Measurements from ENCODE around the gene MDGA2.

MDGA2 gene

DNA sequence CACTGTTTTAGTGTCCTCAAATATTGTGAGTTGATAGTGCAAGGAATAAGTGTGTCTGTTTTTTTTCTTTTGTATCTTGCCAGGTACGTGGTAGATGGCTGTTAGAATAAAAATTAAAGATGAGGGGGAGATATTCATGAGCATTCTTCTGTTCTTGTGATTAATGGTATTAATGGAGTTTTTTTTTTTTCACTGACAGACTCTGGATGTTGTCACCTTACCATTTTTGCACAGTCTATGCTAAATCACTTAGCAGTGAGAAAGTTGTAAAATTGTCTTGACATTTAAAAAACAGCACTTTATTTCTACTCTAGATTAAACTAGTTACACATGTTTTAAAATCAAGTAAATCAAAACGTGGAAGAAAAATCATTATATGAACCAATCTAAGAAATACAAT is 204.3 kb downstream of the MDGA2 start:
- no peak for DNase-seq

DNA sequence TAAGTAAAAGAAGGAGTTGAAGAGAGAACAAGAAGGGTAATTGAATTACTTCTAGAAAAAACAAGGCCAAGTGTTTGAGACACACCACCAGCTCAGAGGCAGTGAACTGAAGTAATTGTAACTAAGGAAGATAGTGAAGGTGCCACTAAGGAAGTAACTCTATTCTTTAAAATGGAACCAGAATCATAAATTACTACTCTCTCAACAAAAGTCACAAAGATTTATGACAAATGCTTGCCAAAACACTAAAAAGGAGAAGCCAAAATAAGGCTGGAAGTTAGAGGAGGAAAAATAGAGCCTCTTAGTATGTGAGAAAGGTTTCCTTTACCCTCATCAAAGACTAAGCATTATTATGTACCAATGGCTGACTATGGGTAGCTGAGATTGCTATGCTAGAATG is 208.5 kb downstream of the MDGA2 start:
- no peak for DNase-seq

DNA sequence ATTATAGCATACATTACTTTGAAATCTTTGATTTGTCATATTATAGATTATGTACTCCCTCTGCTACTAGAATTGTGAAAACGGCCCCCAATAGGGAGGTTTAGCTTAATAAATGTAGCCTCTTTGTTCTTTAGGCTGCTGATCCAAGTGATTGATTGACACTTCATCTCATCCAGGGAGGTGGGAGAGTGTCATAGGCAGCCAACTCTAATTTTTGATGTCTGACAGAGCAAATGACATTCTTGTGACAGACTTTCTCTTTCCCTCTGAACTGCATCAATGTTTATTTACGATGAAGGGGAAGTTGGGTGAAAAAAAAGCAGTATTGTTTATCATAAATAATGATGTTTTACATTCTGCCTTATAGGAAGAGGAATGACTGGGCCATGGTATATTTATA is 221.4 kb downstream of the MDGA2 start:
- DNase-seq: no peak

DNA sequence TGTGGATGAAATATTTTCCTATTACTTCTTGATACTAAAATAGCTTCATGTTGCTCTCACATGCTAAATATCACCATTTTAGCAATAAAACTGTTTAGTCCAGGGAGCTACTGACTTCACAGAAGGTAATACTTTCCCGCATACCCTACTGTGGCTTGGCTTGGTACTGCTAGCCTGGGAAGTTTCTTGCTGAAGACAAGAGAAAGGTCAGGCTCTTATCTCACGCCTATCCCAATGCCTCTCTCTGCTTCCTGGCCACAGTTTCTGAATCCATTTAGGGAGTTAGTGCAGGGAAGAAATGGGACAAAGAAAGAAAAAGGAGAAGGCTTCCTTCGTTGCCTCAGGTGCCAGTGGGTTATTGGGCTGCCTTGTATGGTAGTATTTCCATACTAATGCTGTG is 228.3 kb downstream of the MDGA2 start:
- no peak for DNase-seq

DNA sequence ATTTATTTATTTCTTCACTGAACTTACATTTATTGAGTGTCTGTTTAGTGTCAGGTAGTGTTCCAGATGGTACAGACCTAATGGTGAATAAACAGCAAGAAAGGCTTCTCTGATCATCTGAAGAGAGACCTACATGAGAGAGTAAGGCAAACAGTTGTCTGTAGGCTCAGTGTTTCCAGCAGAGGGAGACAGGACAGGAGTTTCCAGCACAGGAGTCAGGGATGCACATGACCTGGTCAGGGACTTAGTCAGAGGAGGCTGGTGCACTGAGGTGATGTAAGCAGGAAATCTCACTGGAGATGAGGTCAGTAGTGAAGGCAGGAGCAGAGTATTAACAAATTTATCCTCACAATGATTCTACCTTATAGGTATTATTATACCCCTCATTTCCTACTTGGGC is 233.2 kb downstream of the MDGA2 start:
- no peak for DNase-seq

DNA sequence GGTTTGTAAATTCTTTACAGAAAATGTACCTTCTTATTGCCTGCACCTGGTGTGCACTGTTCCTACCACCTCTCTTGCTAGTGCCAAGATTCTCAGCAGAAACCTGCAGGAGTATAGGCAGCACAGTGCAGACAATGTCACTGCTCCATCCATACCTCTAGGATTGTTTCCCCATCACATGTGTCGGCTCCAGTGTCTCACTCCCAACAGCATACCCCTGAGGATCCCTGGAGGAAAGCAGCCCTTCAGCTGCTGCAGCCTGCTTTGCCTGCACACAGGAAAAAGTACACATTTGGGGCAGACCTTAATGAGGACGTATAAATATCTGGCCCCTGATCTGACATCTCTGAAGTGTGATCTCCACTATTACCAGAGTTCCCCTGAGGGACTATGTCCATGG is 235.5 kb downstream of the MDGA2 start:
- no peak for DNase-seq

- no peak for DNase-seq
Observed at GRCh38 chr14:47438650-47439140, 236.7 kb downstream of the MDGA2 start.

DNA sequence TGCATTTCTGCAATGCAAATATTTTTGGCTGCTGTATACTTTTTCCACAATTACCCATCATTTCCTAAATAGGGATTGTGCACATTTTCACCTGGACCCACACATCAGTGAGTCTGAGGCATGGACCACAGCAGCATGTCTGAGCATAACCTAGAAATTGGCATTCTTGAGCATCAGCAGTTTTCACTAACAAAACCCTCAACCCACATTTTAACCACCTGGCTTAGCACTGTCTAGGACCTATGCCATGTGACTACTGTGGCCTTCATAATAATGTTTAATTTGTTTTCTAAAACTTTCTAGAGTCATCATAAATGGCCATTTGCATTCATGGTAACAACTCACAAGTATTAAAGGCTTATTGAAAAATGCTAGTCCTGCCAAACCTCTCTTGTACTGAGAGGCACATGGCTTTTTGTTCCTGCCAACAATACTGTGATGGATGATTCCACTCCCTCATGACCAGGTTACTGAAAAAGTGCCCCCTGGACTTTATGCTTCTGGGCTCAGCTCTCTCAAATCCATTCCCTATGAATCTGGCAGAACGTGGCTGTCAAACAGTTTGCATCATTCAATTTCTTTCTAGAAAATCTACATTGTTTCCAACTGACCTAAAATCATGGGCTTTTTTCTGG is 240.0 kb downstream of the MDGA2 start:
- no peak for DNase-seq

- no peak for DNase-seq
Observed at GRCh38 chr14:47427629-47428028, 247.8 kb downstream of the MDGA2 start.

DNA sequence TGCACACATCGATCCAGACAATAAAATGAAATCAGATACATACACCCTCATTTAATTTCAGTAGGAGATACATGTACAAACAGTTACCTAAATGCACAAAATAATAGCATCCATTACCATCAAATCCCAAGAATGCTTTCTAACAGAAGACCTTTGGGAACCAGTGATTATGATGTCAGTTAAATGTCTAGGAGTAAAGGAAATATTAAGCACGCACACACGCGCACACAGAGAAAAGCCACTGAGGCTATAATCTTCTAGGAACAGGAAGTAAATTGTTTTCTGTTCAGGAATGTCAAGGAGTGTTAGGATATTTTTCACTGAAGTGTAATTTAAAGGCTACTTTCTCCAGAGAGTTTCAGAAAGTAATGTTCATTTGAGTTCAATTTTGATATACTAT is 250.1 kb downstream of the MDGA2 start:
- DNase-seq: no peak

GRCh38 chr14:47422191-47422590 is 253.2 kb downstream of the MDGA2 start:
- no peak for DNase-seq

DNA sequence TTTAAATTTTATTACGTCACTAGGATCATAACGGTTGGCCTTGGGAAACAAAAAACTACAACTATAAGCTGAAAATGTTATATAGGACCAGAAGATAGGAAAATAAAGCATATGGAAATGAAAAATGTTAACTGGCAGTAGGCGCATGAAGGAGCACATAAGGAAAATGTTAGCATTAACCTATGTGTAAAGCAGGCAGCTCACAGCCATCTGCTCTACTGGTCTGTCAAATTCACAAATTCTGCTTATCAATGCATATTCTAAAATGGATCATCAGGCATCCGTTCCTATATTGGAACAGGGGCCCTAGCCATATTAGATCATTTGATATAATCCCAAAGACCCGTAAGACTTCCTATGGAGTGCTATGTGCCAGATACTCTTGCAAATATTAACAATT is 263.9 kb downstream of the MDGA2 start:
- DNase-seq: no peak

DNA sequence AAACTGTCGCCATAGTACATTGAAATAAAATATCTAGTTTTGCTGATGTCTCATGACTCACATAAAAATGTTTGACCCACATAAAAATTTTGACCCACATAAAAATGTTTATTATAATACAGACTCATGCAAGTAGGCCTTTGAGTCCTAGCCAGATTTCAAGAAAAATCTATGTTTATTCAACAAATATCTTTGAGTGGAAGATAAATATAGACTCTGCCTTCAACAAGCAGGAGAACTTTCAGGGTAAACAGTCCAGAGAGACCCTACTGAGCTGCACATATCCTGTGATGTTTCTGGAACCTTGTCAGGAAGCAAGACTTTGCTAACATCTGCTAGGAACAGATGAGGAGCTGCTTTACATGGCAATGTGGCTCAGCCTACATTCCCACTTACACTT is 283.1 kb downstream of the MDGA2 start:
- no peak for DNase-seq

DNA sequence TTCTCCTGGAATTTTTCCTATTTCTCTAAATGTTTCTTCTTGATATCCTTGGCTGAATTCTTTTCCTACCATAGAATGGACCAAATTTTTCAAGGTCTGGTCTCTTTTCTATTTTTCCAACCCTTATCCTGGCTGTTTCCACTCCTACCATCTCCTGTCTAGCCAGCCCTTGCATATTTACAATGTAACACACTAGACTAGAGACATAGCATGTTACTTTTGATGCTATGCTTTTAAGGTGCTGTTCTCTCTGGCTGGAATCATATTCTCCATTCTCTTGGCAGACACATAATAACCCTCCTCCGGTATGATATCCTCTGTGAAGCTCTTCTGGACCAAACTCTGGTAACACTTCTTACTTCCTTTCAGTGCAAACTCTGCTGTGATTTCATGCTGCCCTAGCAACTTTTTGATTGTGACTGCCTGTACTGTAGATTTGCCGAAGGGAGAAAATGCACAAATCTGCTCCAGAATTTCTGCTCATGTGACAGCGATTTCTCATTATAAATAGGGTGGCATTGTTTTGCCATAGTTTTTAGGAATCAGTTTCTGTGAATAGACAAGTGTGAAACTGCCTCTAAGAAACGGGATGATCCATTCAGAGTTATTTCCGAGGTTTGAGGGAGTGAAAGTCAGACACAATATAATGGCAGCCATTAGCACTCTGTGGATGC is 284.4 kb downstream of the MDGA2 start:
- no peak for DNase-seq

DNA sequence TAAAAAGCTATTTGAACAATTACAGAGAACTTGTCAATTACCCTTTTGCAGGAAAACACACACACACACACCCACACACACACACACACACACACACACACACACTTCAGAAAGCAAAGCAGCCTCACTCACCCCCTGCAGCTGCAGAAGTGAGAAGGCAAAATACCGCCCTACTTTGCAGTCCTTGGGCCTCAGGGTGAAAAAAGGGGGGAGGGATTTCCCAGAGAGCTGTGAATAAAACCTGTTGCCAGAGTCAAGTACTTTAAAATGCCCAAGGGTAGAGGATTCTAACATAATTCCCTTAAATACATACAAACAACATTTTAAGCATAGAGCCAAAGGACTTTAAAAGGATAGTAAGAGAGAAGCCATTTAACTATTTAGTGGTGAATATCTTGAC is 285.9 kb downstream of the MDGA2 start:
- no peak for DNase-seq

DNA sequence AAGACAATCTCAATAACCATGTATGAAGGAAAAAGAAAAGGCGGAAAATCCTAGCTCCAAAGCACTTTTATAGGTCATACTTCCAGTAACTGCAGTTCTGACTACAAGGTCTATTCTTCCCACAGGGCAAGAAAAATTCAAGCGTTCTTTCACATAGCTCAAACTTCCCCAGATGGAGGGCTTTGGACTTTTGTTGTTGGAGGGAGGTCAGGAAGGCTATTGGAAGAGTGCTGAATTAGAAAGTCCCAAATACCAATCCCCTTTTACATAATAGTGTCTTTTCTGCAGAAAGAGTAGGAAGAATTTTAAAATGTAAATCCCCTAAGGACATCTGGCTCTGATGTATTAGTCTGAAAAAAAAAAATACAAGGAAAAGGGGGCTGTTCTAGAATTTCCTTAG is 309.4 kb downstream of the MDGA2 start:
- DNase-seq: no peak

DNA sequence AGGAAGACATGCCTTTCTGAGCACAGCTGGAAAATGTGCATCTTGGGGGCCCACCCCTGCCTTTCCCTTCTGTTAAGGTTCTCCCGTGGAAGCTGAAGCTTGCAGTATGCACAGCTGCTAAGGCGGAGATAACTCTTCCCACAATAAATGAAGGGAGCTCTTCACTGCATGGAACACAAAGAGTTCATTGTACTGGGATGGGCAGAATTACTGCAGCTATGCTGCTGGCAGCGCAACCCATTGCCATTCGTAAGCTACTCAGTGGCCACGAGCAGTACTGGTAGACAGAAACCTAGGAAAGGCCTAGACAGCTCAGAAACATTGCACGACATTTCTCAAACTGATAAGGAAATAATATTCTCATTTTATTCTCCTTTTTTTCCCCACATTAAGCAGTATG is 310.2 kb downstream of the MDGA2 start:
- no peak for DNase-seq

- DNase-seq: no peak
Observed at GRCh38 chr14:47353186-47353585, 322.2 kb downstream of the MDGA2 start.

GRCh38 chr14:47346849-47347248 is 328.6 kb downstream of the MDGA2 start:
- DNase-seq: no peak

- no peak for DNase-seq
Observed at GRCh38 chr14:47345016-47345415, 330.4 kb downstream of the MDGA2 start.

DNA sequence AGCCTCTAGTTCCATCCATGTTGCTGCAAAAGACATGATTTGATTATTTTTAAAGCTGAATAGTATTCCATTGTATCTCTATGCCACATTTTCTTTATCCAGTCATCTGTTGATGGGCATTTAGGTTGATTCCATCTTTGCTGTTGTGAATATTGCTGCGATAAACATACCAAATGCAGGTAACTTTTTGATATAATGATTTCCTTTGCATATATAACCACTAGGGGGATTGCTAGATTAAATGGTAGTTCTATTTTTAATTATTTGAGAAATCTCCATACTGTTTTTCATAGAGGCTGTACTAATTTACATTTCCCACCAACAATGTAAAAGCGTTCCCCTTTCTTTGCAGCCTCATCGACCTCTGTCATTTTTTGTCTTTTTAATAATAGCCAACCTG is 342.5 kb downstream of the MDGA2 start:
- DNase-seq: no peak

DNA sequence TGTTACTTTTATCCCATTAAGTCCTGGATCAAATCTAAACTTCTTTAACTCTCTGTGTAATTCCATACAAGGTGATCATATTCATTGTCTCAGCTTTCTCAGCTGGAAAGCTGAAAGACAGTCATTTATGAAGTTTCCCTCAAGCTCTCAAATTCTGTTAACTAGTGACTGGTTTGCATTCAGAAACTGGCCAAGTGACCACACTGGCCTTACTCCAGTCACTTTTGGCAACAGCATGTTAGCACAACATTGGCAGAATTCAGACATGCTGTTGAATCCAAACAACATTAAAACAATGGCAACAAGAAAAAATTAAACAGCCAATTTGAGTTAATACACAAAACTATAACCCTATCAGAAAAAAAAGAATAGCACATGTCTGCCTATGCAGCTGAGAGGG is 343.3 kb downstream of the MDGA2 start:
- DNase-seq: no peak

DNA sequence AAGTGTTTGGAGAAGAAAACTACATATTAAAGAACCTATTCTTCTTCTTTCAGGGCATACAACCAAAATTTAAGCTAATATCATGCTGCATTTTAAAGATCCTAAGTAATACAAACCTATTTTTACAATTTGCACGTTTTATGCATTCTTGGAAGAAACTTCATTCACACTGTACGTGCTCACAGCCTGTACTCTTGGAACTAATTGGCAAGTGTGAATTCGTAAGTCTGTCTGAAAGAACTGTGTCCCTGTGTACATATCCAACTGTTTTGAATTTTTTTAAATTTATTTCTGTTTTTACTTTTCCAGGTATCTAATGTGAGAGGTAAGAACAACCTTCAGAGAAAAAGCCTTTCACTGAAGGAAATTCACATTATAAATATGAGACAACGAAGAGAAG is 347.0 kb downstream of the MDGA2 start:
- no peak for DNase-seq

GRCh38 chr14:47327336-47327735 is 348.1 kb downstream of the MDGA2 start:
- DNase-seq: no peak

DNA sequence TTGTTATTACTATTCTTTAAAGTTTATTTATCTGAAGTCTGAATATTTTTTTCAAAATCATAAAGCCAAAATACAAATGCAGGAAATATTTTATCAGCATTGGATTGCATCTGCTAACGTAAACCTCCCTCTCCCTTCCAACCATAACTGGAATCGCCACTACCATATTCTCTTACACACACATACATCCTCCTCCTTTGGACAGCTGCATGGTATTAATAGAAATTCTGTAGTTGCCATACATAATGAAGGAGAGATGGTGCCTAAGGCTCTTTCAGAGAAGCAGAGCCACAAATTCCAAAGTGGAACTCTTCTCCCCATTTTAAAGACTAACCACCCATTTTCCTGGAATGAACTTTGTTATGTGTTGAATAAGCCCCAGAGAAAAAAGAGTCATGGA is 352.7 kb downstream of the MDGA2 start:
- DNase-seq: no peak

Measured in COR-L47 (cell line).